NB4 (cell line): ENCODE results near the gene RPS6KC1.

Experiments used
- DNase-seq: peaks from one replicate; pipeline ENCODE4 v3.0.0; 2010; ENCODE audit warnings: low read depth
- H3K4me3 ChIP-seq: one replicate; pipeline ENCODE4 v1.5.1; 2011; ENCODE audit warnings: mild to moderate bottlenecking, low read depth, low read length, moderate library complexity
- CTCF ChIP-seq: IDR thresholded peaks from one replicate; pipeline ENCODE4 v1.5.1; 2012; ENCODE audit warnings: low read depth, low read length
- MAX ChIP-seq: IDR thresholded peaks from 2 replicates; pipeline ENCODE4 v1.6.1; 2011; ENCODE audit warnings: low read depth, low read length
- MYC ChIP-seq: IDR thresholded peaks from 2 replicates; pipeline ENCODE4 v1.6.1; 2011; ENCODE audit warnings: low read depth, low read length
- POLR2A ChIP-seq: IDR thresholded peaks from 2 replicates; pipeline ENCODE4 v1.6.1; 2011; ENCODE audit warnings: mild to moderate bottlenecking; ENCODE audit not compliant: insufficient read length; ENCODE audit errors: extremely low read depth

Gene RPS6KC1

GRCh38 chr1:213053455-213053854 is 2.4 kb downstream of the RPS6KC1 start:
- DNase-seq: no peak
- TF ChIP-seq POLR2A: no peak
- no peak for TF ChIP-seq MYC
- TF ChIP-seq MAX: no peak
- TF ChIP-seq CTCF: no peak
- H3K4me3 ChIP-seq: no peak overlapping the region

GRCh38 chr1:213054142-213054541 is 3.1 kb downstream of the RPS6KC1 start:
- DNase-seq: no peak
- TF ChIP-seq POLR2A: no peak
- no peak for TF ChIP-seq CTCF
- TF ChIP-seq MYC: no peak
- TF ChIP-seq MAX: no peak
- no peak overlapping the region for H3K4me3 ChIP-seq

GRCh38 chr1:213054733-213055591 is 3.9 kb downstream of the RPS6KC1 start:
- H3K4me3 ChIP-seq: no peak overlapping the region
- TF ChIP-seq MYC (0 out of 2 replicates have a peak, but pooled peaks have one; percentile 51), MAX (peak; percentile 25; the same call in 1 of the 2 replicates), POLR2A (no peak), CTCF (no peak)
- DNase-seq: peak; percentile 66

GRCh38 chr1:213055767-213056166 is 4.7 kb downstream of the RPS6KC1 start:
- H3K4me3 ChIP-seq: no peak overlapping the region
- TF ChIP-seq MAX (no peak), MYC (no peak), POLR2A (no peak), CTCF (no peak)
- peak; percentile 40 for DNase-seq

GRCh38 chr1:213057264-213058059 is 6.4 kb downstream of the RPS6KC1 start:
- TF ChIP-seq MYC (no peak), POLR2A (no peak), MAX (no peak), CTCF (no peak)
- DNase-seq: no peak
- H3K4me3 ChIP-seq: no peak overlapping the region
